GM12864 (cell line): ENCODE results near the gene NUDC.
"Not testable (repeated sequence)": the region's sequence is repeated elsewhere in the genome, so short reads cannot be mapped to it uniquely, and the experiment has no call there.

Experiments
- DNase-seq: peaks from one replicate; pipeline ENCODE4 v3.0.0-alpha.2; 2011; ENCODE audit warnings: low read depth
- H3K4me3 ChIP-seq: 2 replicates; pipeline ENCODE4 v1.5.1; 2011; ENCODE audit warnings: mild to moderate bottlenecking, low read depth, low read length, control low read depth
- CTCF ChIP-seq: IDR thresholded peaks from 2 replicates; pipeline ENCODE4 v1.5.1; 2011; ENCODE audit warnings: low read depth, mild to moderate bottlenecking, moderate library complexity, low read length, control low read depth, inconsistent platforms; ENCODE audit errors: missing control alignments

Gene NUDC

GRCh38 chr1:26921540-26922430 is at the start of gene NUDC:
Gene NUDC, plus strand, starts transcription at chr1:26921743. Its CDS starts 106 bp downstream, at chr1:26921849.
- peak within 1 kb of the TSS; percentile 96 for H3K4me3 ChIP-seq
- DNase-seq = peak; percentile 89
- TF ChIP-seq CTCF = no peak

GRCh38 chr1:26873097-26873496 is 48.4 kb upstream of the NUDC start:
- H3K4me3 ChIP-seq, DNase-seq: not testable (repeated sequence)

GRCh38 chr1:26874896-26875295 is 46.6 kb upstream of the NUDC start:
- H3K4me3 ChIP-seq = no peak overlapping the region
- TF ChIP-seq CTCF = no peak
- no peak for DNase-seq

GRCh38 chr1:26877326-26877725 is 44.2 kb upstream of the NUDC start:
- H3K4me3 ChIP-seq = no peak overlapping the region
- no peak for TF ChIP-seq CTCF
- no peak for DNase-seq

- no peak for TF ChIP-seq CTCF
- H3K4me3 ChIP-seq = no peak overlapping the region
- no peak for DNase-seq
Observed at GRCh38 chr1:26879793-26880192, 41.8 kb upstream of the NUDC start.

GRCh38 chr1:26881611-26882010 is 39.9 kb upstream of the NUDC start:
- not testable (repeated sequence) for H3K4me3 ChIP-seq, DNase-seq

GRCh38 chr1:26882696-26883463 is 38.7 kb upstream of the NUDC start:
- no peak for TF ChIP-seq CTCF
- DNase-seq = no peak
- no peak overlapping the region for H3K4me3 ChIP-seq

GRCh38 chr1:26887125-26887524 is 34.4 kb upstream of the NUDC start:
- peak; percentile 42 for TF ChIP-seq CTCF
- no peak overlapping the region for H3K4me3 ChIP-seq
- DNase-seq = no peak
